Psoas muscle (tissue), 8 donors: ENCODE measurements around the gene IGSF9B. TPM values are rescaled to one million over a fixed set of nuclear protein-coding genes. Genes with fewer than 3 reads are reported as not detected.

Experiments
- ATAC-seq, 4 donors: fragments of 200-7000 bp; cut with Tn5 transposase; one replicate each; pipeline ENCODE4 v1.9.1; 2020; ENCODE audit warnings: moderate library complexity in 3 of 4, mild to moderate bottlenecking in 2 of 4
- DNase-seq, 2 donors: peaks; one replicate each; pipeline ENCODE4 v3.0.0-alpha.2; 2020
- H3K27ac ChIP-seq: fragments of 200-600 bp; one replicate; pipeline ENCODE4 v1.8.0; 2022
- H3K27me3 ChIP-seq, 3 donors: fragments of 200-600 bp in 1 of 3; one replicate each; pipeline versions ENCODE4 v1.6.1 to v1.8.0; 2013 to 2022; ENCODE audit warnings: low read length in 2 of 3, mild to moderate bottlenecking in 2 of 3, moderate library complexity in 1 of 3; ENCODE audit not compliant: insufficient read depth in 3 of 3
- H3K36me3 ChIP-seq, 2 donors: fragments of 200-600 bp in 1 of 2; one replicate each; pipeline versions ENCODE4 v1.6.1 to v1.8.0; 2013 to 2022; ENCODE audit warnings: low read depth in 1 of 2, mild to moderate bottlenecking in 1 of 2, moderate library complexity in 1 of 2; ENCODE audit not compliant: insufficient read depth in 1 of 2
- H3K4me1 ChIP-seq: fragments of 200-600 bp; one replicate; pipeline ENCODE4 v1.8.0; 2022
- H3K4me3 ChIP-seq: fragments of 200-600 bp; one replicate; pipeline ENCODE4 v1.8.0; 2022; ENCODE audit warnings: mild to moderate bottlenecking
- H3K9me3 ChIP-seq: fragments of 200-600 bp; one replicate; pipeline ENCODE4 v1.8.0; 2022
- CTCF ChIP-seq: fragments of 200-600 bp; IDR thresholded peaks from one replicate; pipeline ENCODE4 v1.8.0; 2022; ENCODE audit warnings: antibody characterized with exemption
- WGBS, 3 donors: extraction: QIAGEN DNeasy Blood & Tissue Kit; methylation state at CpG; one replicate each; pipeline versions ENCODE4 v1.1.6 to v1.1.7; 2013; 5-methylcytosine and 5-hydroxymethylcytosine counted together
- intact Hi-C, 2 donors: fragments of 100-400 bp; cut with DNase I; formaldehyde crosslinking; loops; one replicate each; pipeline versions ENCODE4 v1.11.0 to v1.14.2; 2022
- polyA plus RNA-seq, 3 donors: library from polyadenylated mRNA; stranded (reverse); fragments of 200-250 nt; gene quantifications; one replicate each; pipeline ENCODE4 v1.2.3, GENCODE V29; 2013
- total RNA-seq, 4 donors: library from RNA; stranded (reverse); fragmentation: NEBNext Ultra II Directional in 2 of 4; extraction: Animal tissue kit (Norgen Biotek cat#: 25700) in 2 of 4; gene quantifications; one replicate each; pipeline versions ENCODE4 v1.2.1 to v1.2.4, GENCODE V29; 2021 to 2023
- donor health status: healthy with polysubstance abuse.
- donor health status: DM: no; HTN: no; CAD: no; lungs with moderate emphysema.
- donor health status: Bipolar disorder and iron deficiency.
- donor health status: healthy.
- donor health status: DM: yes; HTN: yes; CAD: no.
- donor health status: DM: no; HTN: no; CAD: no.
- donor health status: DM: no; HTN: no; CAD: no.
- donor health status: DM: yes; HTN: yes; CAD: no.

IGSF9B gene
- total and polyA plus RNA-seq, 7 donors, result 0.56 to 3.4 (median 0.87) TPM

GRCh38 chr11:133951327-133952198 is 5.2 kb downstream of the IGSF9B start:
- intact Hi-C loops, result no loop called here
- H3K27me3 ChIP-seq, result peaks cover 0 to 24% (median 0%) of the 10 kb centered on the region in 3 donors
- DNase-seq, result no peak

GRCh38 chr11:133950874-133951326 is 5.9 kb downstream of the IGSF9B start:
- peak in 3 of 4 donors; percentile 58 to 68 (median 67) for ATAC-seq
- H3K27me3 ChIP-seq, result peaks cover 0 to 24% (median 0%) of the 10 kb centered on the region in 3 donors

More at GRCh38 chr11:133951327-133952198, 5.2 kb downstream of the IGSF9B start:
- H3K9me3 ChIP-seq, result no peaks in the 10 kb centered on the region
- TF ChIP-seq CTCF, result no peak
- ATAC-seq, result peak in 3 of 4 donors; percentile 16 to 40 (median 33)
- peak overlapping the region; percentile 57 for H3K4me3 ChIP-seq
- no peaks in the 10 kb centered on the region for H3K36me3 ChIP-seq
- H3K27ac ChIP-seq, result peak overlapping the region; percentile 75
- 17 to 27% (median 23%) methylated on average over 32 of the region's 32 CpGs for WGBS, 3 donors
- H3K4me1 ChIP-seq, result peaks cover 41% of the 10 kb centered on the region

GRCh38 chr11:133950421-133950820 is 6.3 kb downstream of the IGSF9B start:
- H3K4me3 ChIP-seq, result peak overlapping the region; percentile 57
- H3K9me3 ChIP-seq, result no peaks in the 10 kb centered on the region
- no peak for TF ChIP-seq CTCF
- peak overlapping the region; percentile 75 for H3K27ac ChIP-seq
- ATAC-seq (no peak), DNase-seq (no peak)
- H3K36me3 ChIP-seq, result no peaks in the 10 kb centered on the region
- intact Hi-C loops, result no loop called here
- WGBS, 3 donors, result 62 to 82% (median 78%) methylated on average over 10 to 12 of the region's 12 CpGs
- H3K27me3 ChIP-seq, result peaks cover 0 to 22% (median 0%) of the 10 kb centered on the region in 3 donors
- H3K4me1 ChIP-seq, result peaks cover 37% of the 10 kb centered on the region

More at GRCh38 chr11:133950874-133951326, 5.9 kb downstream of the IGSF9B start:
- peak overlapping the region; percentile 57 for H3K4me3 ChIP-seq
- peak overlapping the region; percentile 75 for H3K27ac ChIP-seq
- H3K36me3 ChIP-seq, result no peaks in the 10 kb centered on the region
- H3K4me1 ChIP-seq, result peaks cover 41% of the 10 kb centered on the region
- no peak for TF ChIP-seq CTCF
- no peak for DNase-seq
- WGBS, 3 donors, result 5 to 18% (median 12%) methylated on average over 17 of the region's 17 CpGs
- intact Hi-C loops, result no loop called here
- H3K9me3 ChIP-seq, result no peaks in the 10 kb centered on the region

- Histone ChIP-seq H3K4me1 (peaks cover 30% of the 10 kb centered on the region), H3K9me3 (no peaks in the 10 kb centered on the region), H3K27ac (no peak overlapping the region), H3K36me3 (no peaks in the 10 kb centered on the region), H3K27me3 (peaks cover 0 to 11% (median 0%) of the 10 kb centered on the region in 3 donors), H3K4me3 (no peak overlapping the region)
- DNase-seq (no peak), ATAC-seq (no peak)
- WGBS, 3 donors, result 89 to 92% (median 91%) methylated on average over 6 of the region's 6 CpGs
- no peak for TF ChIP-seq CTCF
- intact Hi-C loops, result no loop called here
Observed at GRCh38 chr11:133949129-133949528, 7.6 kb downstream of the IGSF9B start.
